Esophagus muscularis mucosa (tissue), 4 donors: ENCODE data around the gene RPP40. TPM values are rescaled to one million over a fixed set of nuclear protein-coding genes. Genes with fewer than 3 reads are reported as not detected.

Experiments
- DNase-seq: peaks from one replicate; pipeline ENCODE4 v3.0.0-alpha.2; 2017; ENCODE audit errors: extremely low spot score
- H3K27ac ChIP-seq, 4 donors: fragments of 200-600 bp; sonication (generic); replicated peaks in 1 of 4; 1 replicate in 3 of 4; 2 replicates in 1 of 4; pipeline ENCODE4 v1.5.1; 2016 to 2019; ENCODE audit warnings: mild to moderate bottlenecking in 1 of 4
- H3K27me3 ChIP-seq, 4 donors: fragments of 200-600 bp; sonication (generic); one replicate each; pipeline versions ENCODE4 v1.5.1 to v1.6.0; 2016 to 2019
- H3K36me3 ChIP-seq, 4 donors: fragments of 200-600 bp; sonication (generic); one replicate each; pipeline ENCODE4 v1.5.1; 2016 to 2019
- H3K4me1 ChIP-seq, 4 donors: fragments of 200-600 bp; sonication (generic); one replicate each; pipeline ENCODE4 v1.5.1; 2016 to 2019
- H3K4me3 ChIP-seq, 4 donors: fragments of 200-600 bp; sonication (generic); 1 replicate in 2 of 4; 2 replicates in 2 of 4; pipeline ENCODE4 v1.5.1; 2016 to 2019; ENCODE audit warnings: mild to moderate bottlenecking in 4 of 4, moderate library complexity in 1 of 4
- H3K9me3 ChIP-seq, 4 donors: fragments of 200-600 bp; sonication (generic); 1 replicate in 3 of 4; 2 replicates in 1 of 4; pipeline ENCODE4 v1.5.1; 2016 to 2019
- EP300 ChIP-seq: sonication (generic); formaldehyde crosslinking; IDR thresholded peaks from one replicate; pipeline ENCODE4 v1.6.1; 2017; ENCODE audit warnings: antibody characterized with exemption
- POLR2A ChIP-seq: fragments of 450-650 bp; IDR thresholded peaks from one replicate; pipeline ENCODE4 v1.6.1; 2017; ENCODE audit warnings: antibody characterized with exemption, moderate library complexity, mild to moderate bottlenecking, low read depth
- POLR2AphosphoS5 ChIP-seq, 2 donors: sonication (generic); formaldehyde crosslinking; IDR thresholded peaks; one replicate each; pipeline ENCODE4 v1.6.1; 2017; ENCODE audit warnings: antibody characterized with exemption in 2 of 2
- WGBS: methylation state at CpG from one replicate; pipeline ENCODE4 v1.1.5; 2018; 5-methylcytosine and 5-hydroxymethylcytosine counted together
- intact Hi-C: fragments of 100-400 bp; cut with DNase I; formaldehyde crosslinking; loops from one replicate; pipeline ENCODE4 v1.15.1; 2023
- total RNA-seq, 4 donors: library from RNA; depleted of rRNA; stranded (reverse); fragments of >200 nt; gene quantifications; one replicate each; pipeline versions ENCODE4 v1.1.0 to v1.2.1, GENCODE V29; 2016
- TF ChIP-seq, protein P1 (sequence below), 3 experiments: fragments of 200-600 bp in 2 of 3; fragments of 450-650 bp in 1 of 3; sonication (generic) in 2 of 3; IDR thresholded peaks; one replicate each; pipeline ENCODE4 v1.5.1; 2017 to 2019; ENCODE audit warnings: antibody characterized with exemption in 3 of 3, mild to moderate bottlenecking in 2 of 3, moderate library complexity in 1 of 3

Gene RPP40
- total RNA-seq, 4 donors from 2014 or later = 2.5 to 7.9 (median 3.8) TPM

DNA sequence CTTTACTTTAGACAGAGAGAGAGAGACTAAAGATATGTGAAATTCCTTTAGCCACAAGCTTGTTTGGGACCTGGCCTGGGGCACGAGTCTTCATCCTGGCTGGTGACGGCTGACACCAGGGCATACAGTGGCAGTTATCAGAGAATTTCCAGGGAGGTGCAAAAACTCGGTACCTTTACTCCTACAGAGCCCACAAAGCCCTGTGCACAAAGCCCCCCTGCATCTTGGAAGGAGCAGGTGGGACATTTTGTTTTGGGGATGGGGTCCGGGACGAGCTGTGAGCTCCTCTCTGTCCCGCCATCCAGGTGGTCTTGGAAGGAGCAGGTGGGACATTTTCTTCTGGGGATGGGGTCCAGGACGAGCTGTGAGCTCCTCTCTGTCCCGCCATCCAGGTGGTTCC is 28.9 kb downstream of the RPP40 start:
- DNase-seq = peak; percentile 24
- intact Hi-C loops = no loop called here
- H3K9me3 ChIP-seq = peaks cover 0 to 24% (median 9%) of the 10 kb centered on the region in 4 donors
- TF ChIP-seq POLR2AphosphoS5 (IDR thresholded peaks at IDR 0.05) (no peak), EP300 (no peak), POLR2A (no peak)
- TF ChIP-seq, protein P1, sequence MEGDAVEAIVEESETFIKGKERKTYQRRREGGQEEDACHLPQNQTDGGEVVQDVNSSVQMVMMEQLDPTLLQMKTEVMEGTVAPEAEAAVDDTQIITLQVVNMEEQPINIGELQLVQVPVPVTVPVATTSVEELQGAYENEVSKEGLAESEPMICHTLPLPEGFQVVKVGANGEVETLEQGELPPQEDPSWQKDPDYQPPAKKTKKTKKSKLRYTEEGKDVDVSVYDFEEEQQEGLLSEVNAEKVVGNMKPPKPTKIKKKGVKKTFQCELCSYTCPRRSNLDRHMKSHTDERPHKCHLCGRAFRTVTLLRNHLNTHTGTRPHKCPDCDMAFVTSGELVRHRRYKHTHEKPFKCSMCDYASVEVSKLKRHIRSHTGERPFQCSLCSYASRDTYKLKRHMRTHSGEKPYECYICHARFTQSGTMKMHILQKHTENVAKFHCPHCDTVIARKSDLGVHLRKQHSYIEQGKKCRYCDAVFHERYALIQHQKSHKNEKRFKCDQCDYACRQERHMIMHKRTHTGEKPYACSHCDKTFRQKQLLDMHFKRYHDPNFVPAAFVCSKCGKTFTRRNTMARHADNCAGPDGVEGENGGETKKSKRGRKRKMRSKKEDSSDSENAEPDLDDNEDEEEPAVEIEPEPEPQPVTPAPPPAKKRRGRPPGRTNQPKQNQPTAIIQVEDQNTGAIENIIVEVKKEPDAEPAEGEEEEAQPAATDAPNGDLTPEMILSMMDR (IDR thresholded peaks at IDR 0.05) = no peak
- H3K27ac ChIP-seq = peak overlapping the region in 1 of 4 donors; percentile 50
- H3K36me3 ChIP-seq = no peaks in the 10 kb centered on the region
- WGBS = 81% methylated on average over 8 of the region's 8 CpGs
- H3K4me3 ChIP-seq = no peak overlapping the region
- no peaks in the 10 kb centered on the region for H3K27me3 ChIP-seq
- peaks cover 0 to 26% (median 19%) of the 10 kb centered on the region in 4 donors for H3K4me1 ChIP-seq

DNA sequence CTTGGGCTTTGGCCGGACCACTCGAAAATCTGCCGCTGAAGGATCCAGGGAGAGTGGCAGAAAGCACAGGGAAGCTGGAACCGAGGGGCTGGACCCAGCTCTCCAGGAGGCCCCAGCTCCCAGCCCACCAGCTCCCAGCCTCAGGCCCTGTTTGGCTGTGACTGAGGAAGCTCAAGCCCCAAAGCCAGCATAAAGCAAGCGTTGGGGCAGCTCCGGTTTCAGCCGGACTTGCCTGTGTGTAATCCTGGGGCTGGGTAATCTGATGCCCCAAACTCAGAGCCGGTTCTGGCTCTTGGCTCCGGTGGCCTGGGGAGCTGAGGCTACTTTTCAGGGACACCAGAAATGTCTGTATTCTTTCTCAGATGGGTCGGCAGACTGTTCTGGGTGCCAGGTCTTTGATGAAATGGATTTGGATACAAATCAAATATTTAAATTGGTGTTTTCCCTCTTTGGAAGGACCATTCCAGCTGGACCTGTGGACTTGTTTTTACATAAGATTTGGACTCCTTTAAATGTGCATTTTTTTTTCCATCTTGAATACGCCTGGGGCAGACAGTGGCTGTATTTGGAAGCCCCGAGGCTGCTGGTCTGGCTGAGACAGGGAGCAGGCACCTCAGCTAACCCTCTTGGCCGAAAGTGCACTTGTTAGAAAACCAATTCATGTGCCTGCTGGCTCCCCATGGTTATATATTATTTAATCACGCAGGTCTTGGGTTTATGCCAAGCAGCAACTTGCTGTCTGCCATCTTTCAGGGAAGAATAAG is 29.7 kb downstream of the RPP40 start:
- intact Hi-C loops = no loop called here
- Histone ChIP-seq H3K9me3 (peaks cover 0 to 16% (median 3%) of the 10 kb centered on the region in 4 donors), H3K4me3 (peak overlapping the region in 1 of 4 donors; percentile 5), H3K27ac (peak overlapping the region; percentile 28 to 63 (median 51)), H3K27me3 (no peaks in the 10 kb centered on the region), H3K36me3 (no peaks in the 10 kb centered on the region), H3K4me1 (peaks cover 0 to 26% (median 19%) of the 10 kb centered on the region in 4 donors)
- peak; percentile 91 for DNase-seq
- TF ChIP-seq EP300 (no peak), POLR2A (no peak), POLR2AphosphoS5 (IDR thresholded peaks at IDR 0.05) (no peak)
- TF ChIP-seq, protein P1 (IDR thresholded peaks at IDR 0.05) = no peak
- 30% methylated on average over 10 of the region's 14 CpGs for WGBS

DNA sequence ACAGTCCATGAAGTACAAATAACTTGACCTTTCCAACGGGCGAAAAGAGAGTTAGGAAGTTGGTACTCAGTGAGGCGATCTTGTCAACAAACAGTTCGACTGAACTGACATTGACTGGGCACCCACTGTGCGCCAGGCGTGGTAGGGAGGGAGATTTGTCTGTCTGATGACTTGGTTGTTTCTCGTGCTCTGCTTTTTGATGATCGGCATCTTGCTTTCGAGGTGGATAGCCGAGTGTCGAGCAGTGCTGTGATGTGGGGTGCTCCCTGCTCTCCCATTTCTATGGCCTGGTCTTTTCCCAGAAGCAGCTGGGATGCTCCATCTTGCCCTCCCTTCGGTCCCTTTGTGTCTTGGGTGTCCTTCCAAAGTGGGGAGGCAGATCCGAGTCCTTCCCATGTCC is 30.4 kb downstream of the RPP40 start:
- H3K4me3 ChIP-seq = no peak overlapping the region
- no peaks in the 10 kb centered on the region for H3K36me3 ChIP-seq
- H3K9me3 ChIP-seq = peaks cover 0 to 8% (median 0%) of the 10 kb centered on the region in 4 donors
- 90% methylated on average over 13 of the region's 13 CpGs for WGBS
- TF ChIP-seq, protein P1 (IDR thresholded peaks at IDR 0.05) = no peak
- peak; percentile 91 for DNase-seq
- H3K27ac ChIP-seq = peak overlapping the region in 3 of 4 donors; percentile 50 to 63 (median 52)
- H3K27me3 ChIP-seq = no peaks in the 10 kb centered on the region
- H3K4me1 ChIP-seq = peaks cover 0 to 26% (median 19%) of the 10 kb centered on the region in 4 donors
- intact Hi-C loops = no loop called here

DNA sequence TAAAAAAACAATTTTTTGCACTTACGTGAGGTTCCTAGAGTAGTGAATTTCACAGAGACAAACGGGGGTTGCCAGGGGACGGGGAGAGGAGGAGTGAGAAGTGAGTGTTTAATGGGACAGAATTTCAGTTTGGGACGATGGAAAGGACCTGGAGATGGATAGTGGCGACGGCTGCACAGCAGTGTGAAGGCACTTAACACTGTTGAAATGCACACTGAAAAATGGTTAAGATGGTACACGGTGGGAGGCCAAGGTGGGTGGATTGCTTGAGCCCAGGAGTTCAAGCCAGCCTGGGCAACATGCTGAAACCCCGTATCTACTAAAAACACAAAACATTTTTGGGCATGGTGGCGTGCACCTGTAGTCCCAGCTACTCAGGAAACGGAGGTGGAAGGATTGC is 31.4 kb downstream of the RPP40 start:
- no peak overlapping the region for H3K27ac ChIP-seq
- WGBS = 86% methylated on average over 10 of the region's 10 CpGs
- H3K36me3 ChIP-seq = no peaks in the 10 kb centered on the region
- intact Hi-C loops = no loop called here
- peaks cover 0 to 26% (median 19%) of the 10 kb centered on the region in 4 donors for H3K4me1 ChIP-seq
- H3K9me3 ChIP-seq = no peaks in the 10 kb centered on the region
- peak; percentile 60 for DNase-seq
- no peak overlapping the region for H3K4me3 ChIP-seq
- no peak for TF ChIP-seq EP300
- TF ChIP-seq, protein P1 (IDR thresholded peaks at IDR 0.05) = no peak
- no peak for TF ChIP-seq POLR2AphosphoS5 (IDR thresholded peaks at IDR 0.05)
- TF ChIP-seq POLR2A = no peak
- H3K27me3 ChIP-seq = no peaks in the 10 kb centered on the region
